GM12801 (cell line): ENCODE measurements around the gene SLC22A4.

Source experiments
- TF ChIP-seq, protein P1 (sequence below): IDR thresholded peaks from one replicate; pipeline ENCODE4 v1.5.1; 2011; ENCODE audit warnings: control low read depth; ENCODE audit not compliant: insufficient read length; ENCODE audit errors: extremely low read depth

SLC22A4 gene

DNA sequence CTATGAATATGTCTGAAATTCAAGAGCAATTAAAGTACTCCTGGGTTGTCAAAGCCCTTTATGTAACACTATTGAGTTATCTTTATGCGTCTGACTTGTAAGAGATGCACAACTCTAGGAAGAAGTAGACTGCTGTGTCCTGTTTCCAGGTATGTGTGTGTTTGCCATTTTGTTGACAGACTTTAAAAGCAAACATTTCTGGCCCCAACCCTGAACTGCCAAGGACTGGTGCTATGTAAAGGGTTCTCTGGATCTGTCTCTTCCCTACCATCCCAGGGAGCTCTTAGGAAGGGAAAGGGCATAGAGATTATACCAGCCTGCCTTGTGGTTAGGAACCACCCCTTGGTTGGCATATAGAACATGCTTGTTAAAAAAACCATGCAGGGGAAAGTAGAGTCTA, 87.4 kb downstream of the SLC22A4 start:
- TF ChIP-seq, protein P1, sequence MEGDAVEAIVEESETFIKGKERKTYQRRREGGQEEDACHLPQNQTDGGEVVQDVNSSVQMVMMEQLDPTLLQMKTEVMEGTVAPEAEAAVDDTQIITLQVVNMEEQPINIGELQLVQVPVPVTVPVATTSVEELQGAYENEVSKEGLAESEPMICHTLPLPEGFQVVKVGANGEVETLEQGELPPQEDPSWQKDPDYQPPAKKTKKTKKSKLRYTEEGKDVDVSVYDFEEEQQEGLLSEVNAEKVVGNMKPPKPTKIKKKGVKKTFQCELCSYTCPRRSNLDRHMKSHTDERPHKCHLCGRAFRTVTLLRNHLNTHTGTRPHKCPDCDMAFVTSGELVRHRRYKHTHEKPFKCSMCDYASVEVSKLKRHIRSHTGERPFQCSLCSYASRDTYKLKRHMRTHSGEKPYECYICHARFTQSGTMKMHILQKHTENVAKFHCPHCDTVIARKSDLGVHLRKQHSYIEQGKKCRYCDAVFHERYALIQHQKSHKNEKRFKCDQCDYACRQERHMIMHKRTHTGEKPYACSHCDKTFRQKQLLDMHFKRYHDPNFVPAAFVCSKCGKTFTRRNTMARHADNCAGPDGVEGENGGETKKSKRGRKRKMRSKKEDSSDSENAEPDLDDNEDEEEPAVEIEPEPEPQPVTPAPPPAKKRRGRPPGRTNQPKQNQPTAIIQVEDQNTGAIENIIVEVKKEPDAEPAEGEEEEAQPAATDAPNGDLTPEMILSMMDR, result no peak

DNA sequence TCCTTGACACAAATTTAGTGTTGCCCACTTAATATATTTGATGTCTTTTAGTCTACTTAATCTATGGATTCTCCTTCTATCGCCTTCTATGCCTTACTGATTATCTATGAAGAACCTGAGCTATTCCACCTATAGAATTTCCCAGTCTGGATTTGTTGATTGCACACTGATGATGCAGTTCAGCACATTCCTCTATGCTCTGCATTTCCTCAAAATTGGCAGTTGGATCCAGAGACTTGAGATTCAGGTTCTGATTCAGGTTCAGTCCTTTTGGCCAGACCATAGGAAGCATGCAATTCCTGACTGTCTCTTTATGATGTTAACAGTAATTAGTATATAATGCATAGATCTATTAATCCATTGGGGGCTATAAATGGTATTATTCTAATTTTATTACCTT, 89.1 kb downstream of the SLC22A4 start:
- TF ChIP-seq, protein P1, result no peak

DNA sequence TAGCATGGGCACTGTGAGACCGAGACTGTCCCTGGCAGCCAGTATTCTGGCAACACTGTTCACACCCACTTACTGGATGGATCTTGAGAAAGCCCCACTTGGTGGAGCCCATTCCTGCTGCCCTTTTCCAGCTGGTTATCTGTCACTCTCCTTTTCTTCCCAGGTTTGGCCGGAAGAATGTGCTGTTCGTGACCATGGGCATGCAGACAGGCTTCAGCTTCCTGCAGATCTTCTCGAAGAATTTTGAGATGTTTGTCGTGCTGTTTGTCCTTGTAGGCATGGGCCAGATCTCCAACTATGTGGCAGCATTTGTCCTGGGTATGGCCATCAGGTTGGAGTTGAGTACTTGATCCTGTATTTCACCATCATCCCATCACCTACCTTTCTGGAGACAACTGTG, 89.8 kb downstream of the SLC22A4 start:
- TF ChIP-seq, protein P1, result no peak

DNA sequence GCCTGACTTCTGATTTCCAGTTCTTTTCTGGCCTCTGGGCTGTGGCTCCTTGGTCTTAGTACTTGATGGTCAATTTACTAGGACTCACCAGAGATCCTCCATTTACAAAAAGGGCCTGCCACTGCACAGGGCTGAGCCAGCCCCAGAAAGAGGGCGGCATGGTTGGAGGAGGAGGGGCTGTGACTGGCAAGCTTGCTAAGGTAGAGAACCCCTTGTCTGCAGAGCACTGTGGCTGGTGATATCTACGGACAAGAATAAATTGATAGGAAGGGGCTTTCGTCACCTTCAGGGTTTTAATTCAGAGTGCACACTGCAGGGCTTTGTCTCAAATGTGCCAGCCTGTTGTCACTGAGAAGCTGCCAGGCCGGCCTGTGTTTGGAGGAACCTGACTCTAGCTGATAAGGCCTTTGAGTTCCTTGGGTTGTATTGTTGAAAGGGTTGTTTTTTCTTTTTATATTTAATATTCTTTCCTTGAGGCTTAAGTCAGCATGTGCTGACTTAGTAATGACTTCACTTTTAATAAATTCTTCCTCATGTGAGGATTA, 90.4 kb downstream of the SLC22A4 start:
- TF ChIP-seq, protein P1, result no peak

DNA sequence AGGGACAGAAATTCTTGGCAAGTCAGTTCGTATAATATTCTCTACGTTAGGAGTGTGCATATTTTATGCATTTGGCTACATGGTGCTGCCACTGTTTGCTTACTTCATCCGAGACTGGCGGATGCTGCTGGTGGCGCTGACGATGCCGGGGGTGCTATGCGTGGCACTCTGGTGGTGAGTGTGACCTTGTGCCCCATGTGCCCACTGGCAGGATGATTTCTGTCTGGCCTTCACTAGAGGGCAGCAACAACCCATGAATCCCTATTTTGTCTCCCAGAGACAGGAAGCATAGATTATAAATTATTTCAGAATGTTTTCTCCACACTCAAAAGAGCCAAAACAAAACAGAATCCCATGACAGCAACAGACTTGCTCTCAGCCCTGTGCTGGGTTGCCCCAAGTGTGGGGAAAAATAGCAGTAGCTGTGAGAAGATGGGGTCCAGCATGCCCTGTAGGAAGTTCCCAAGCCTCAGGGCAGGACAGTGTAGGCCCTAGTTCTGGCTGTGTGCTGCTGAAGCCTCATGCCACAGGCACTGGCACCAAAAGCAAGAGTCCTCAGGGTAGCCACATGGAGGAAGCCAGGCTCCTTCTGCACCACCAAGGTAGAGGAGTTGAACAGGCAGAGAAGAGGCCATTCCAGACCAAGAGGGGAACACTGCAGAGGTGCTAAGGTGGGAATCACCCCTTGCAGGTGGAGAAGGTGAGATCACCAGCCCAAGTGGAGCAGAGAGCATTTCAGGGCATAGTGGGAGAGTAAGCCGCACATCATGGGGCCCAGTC, 91.3 kb downstream of the SLC22A4 start:
- TF ChIP-seq, protein P1, result no peak

DNA sequence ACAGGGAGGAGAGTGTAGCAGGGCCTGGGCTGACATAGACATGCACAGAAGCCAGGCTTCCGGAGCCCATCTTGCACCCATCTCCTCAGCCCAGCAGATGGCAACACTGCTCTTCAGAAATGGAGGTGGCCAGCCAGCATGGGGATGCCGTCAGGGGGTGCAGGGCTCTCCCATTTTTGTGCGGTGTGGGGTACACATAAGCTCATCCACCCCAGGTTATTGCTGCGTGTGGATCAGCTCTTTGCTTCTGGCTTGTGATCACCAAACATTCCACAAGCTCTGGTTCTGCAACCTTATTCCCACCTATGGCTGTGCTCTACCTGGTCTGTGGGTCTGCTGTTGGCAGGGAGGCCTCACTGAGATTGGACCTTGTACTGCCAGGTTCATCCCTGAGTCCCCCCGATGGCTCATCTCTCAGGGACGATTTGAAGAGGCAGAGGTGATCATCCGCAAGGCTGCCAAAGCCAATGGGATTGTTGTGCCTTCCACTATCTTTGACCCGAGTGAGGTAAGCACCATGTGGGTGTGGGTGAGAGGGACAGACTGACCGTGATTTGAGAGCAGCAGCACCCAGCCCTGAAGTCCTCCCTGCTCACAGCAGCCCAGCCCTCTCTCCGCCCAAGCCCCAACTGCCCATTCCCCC, 92.6 kb downstream of the SLC22A4 start:
- TF ChIP-seq, protein P1, result no peak

DNA sequence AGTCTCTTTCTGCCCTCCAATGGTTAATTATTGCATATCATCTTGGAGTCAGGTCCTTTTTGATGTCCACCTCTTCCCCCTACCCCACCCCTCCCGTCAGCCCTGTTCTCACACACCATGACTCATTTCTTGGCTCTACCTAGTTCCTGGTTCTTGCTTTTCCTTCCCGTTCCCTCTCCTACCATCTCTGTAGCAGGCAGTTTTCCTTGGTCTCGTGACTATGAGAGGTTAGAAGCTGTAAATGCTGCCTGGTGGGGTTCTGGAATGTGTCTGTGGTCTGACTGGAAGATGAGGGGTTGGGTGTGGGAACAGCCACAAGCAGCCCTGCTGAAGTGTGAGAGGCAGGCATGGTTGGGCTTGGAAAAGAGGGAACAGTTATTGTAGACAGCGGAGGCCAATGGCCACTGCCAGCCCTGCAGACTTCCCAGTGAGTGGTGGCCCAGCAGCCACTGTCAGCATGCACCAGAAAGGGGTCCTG, 93.5 kb downstream of the SLC22A4 start:
- TF ChIP-seq, protein P1, result no peak
